ENCODE data around the gene NSG2.

GRCh38 chr5:174090129-174090528 lies 44.6 kb downstream of the NSG2 start:
- TF ChIP-seq CTCF (IDR thresholded peaks at IDR 0.05) (no peak), POLR2A (IDR thresholded peaks at IDR 0.05) (no peak)
